ENCODE results near the gene COA8. TPM values are rescaled to one million over a fixed set of nuclear protein-coding genes. Genes with fewer than 3 reads are reported as not detected.

The COA8 gene
- total and polyA plus RNA-seq, 10 of the 15 experiments (the other 5 are each of a cell fraction or from before 2014, with no cell fraction given): 6.1 to 69.5 (median 25.8) TPM

- Histone ChIP-seq H3K27ac (ENCODE audit: control insufficient read depth, insufficient read depth) (no peak overlapping the region), H3K9me3 (replicated peaks; ENCODE audit: control insufficient read depth, insufficient read depth, low read length) (no peaks in the 10 kb centered on the region), H3K79me2 (ENCODE audit: control insufficient read depth, insufficient read depth, low read length) (no peaks in the 10 kb centered on the region), H4K20me1 (ENCODE audit: control insufficient read depth, insufficient read depth) (no peaks in the 10 kb centered on the region), H3K9ac (ENCODE audit: control insufficient read depth, insufficient read depth, low read length) (no peak overlapping the region), H2AFZ (ENCODE audit: control insufficient read depth, low read depth, low read length) (no peak overlapping the region), H3K4me2 (ENCODE audit: control insufficient read depth, insufficient read depth) (peak overlapping the region; percentile 57), H3K36me3 (ENCODE audit: control insufficient read depth in 2 of 2, insufficient read depth in 2 of 2, low read length in 1 of 2) (0 out of 4 replicates have a peak, but pooled peaks cover 0 to 3% of the 10 kb centered on the region in 2 experiments), H3K4me3 (no peak overlapping the region), H3K4me1 (ENCODE audit: control insufficient read depth, insufficient read depth, low read length) (peaks cover 12% of the 10 kb centered on the region), H3K27me3 (replicated peaks in 1 of 2; ENCODE audit: control insufficient read depth in 2 of 2, insufficient read depth in 2 of 2, low read length in 1 of 2) (no peaks in the 10 kb centered on the region)
- no peak for DNase-seq (ENCODE audit: low read depth, low spot score)
- TF ChIP-seq CREM (IDR thresholded peaks at IDR 0.05; ENCODE audit: low read depth) (no peak), CEBPZ (IDR thresholded peaks at IDR 0.05; ENCODE audit: low read depth, low read length) (no peak)
- ATAC-seq: no peak
- POLR2A ChIA-PET: interaction anchor here (0.5 to 0.7 kb wide), 2 partner anchors 32 to 1404 kb away, joined by 4 read pairs; no protein-coding TSS in a partner anchor
- intact Hi-C loops (cut with micrococcal nuclease; ENCODE audit: unreplicated experiment): no loop called here
- CTCF ChIA-PET: interaction anchor here (0.6 to 1.4 kb wide), 3 partner anchors 13 to 1083 kb away, joined by 3 read pairs; no protein-coding TSS in a partner anchor
- 72% methylated on average over 11 of the region's 11 CpGs for WGBS (ENCODE audit: insufficient coverage, insufficient replicate concordance, low lambda C conversion rate, missing lambda C conversion rate)
- no TSS peak for BruUV-seq (replicated peaks)
- FAIRE-seq: no peak
- in situ Hi-C loops (cut with MboI): no loop called here
- RAD21 ChIA-PET (ENCODE audit: unreplicated experiment): interaction anchor here (0.9 kb wide), 1 partner anchor 41 kb away, joined by 3 read pairs; no protein-coding TSS in a partner anchor
- SMC1A ChIA-PET (ENCODE audit: uncharacterized antibody, unreplicated experiment): interaction anchor here (1.0 kb wide), 1 partner anchor 86 kb away, joined by 4 read pairs; no protein-coding TSS in a partner anchor
Observed at GRCh38 chr14:103594265-103594664, 31.5 kb downstream of the COA8 start.
